Fibroblast of lung (primary cell): ENCODE results near the gene SLC26A2. TPM values are rescaled to one million over a fixed set of nuclear protein-coding genes. Genes with fewer than 3 reads are reported as not detected.

Source experiments
- DNase-seq, 2 donors: peaks; one replicate each; pipeline versions ENCODE4 v3.0.0 to v3.0.0-alpha.2; 2010; ENCODE audit warnings: low read depth in 2 of 2
- H2AFZ ChIP-seq: 2 replicates; pipeline ENCODE4 v1.5.1; 2012; ENCODE audit warnings: low read length, control low read depth, inconsistent platforms
- H3K27ac ChIP-seq: 2 replicates; pipeline ENCODE4 v1.5.1; 2011; ENCODE audit warnings: low read length, control low read depth; ENCODE audit not compliant: insufficient read depth
- H3K27me3 ChIP-seq: 2 replicates; pipeline ENCODE4 v1.5.1; 2011; ENCODE audit warnings: mild to moderate bottlenecking, low read length; ENCODE audit not compliant: control insufficient read depth, insufficient read depth
- H3K36me3 ChIP-seq: 2 replicates; pipeline ENCODE4 v1.5.1; 2011; ENCODE audit warnings: low read length; ENCODE audit not compliant: control insufficient read depth, insufficient read depth
- H3K4me1 ChIP-seq: 2 replicates; pipeline ENCODE4 v1.5.1; 2011; ENCODE audit warnings: low read length; ENCODE audit not compliant: control insufficient read depth, insufficient read depth; ENCODE audit errors: extremely low read depth
- H3K4me2 ChIP-seq: 2 replicates; pipeline ENCODE4 v1.5.1; 2011; ENCODE audit warnings: low read length, control low read depth; ENCODE audit not compliant: insufficient read depth; ENCODE audit errors: extremely low read depth
- H3K4me3 ChIP-seq, 4 experiments: fragments of 200-600 bp in 1 of 4; sonication (generic) in 1 of 4; replicated peaks in 1 of 4; 2 replicates each; pipeline ENCODE4 v1.5.1; 2011 to 2016; ENCODE audit warnings: low read length in 4 of 4, low read depth in 3 of 4, mild to moderate bottlenecking in 3 of 4, control low read depth in 2 of 4, inconsistent platforms in 1 of 4, mixed read lengths in 1 of 4; ENCODE audit not compliant: insufficient read depth in 1 of 4; ENCODE audit errors: control extremely low read depth in 1 of 4
- H3K79me2 ChIP-seq: 2 replicates; pipeline ENCODE4 v1.5.1; 2012; ENCODE audit warnings: mild to moderate bottlenecking, low read length, inconsistent platforms; ENCODE audit not compliant: control insufficient read depth, insufficient read depth
- H3K9ac ChIP-seq: 2 replicates; pipeline ENCODE4 v1.5.1; 2011; ENCODE audit warnings: mild to moderate bottlenecking, low read length, control low read depth; ENCODE audit not compliant: insufficient read depth
- H3K9me3 ChIP-seq: 2 replicates; pipeline ENCODE4 v1.5.1; 2012; ENCODE audit warnings: low read depth, low read length; ENCODE audit not compliant: control insufficient read depth, insufficient read depth
- H4K20me1 ChIP-seq: 2 replicates; pipeline ENCODE4 v1.5.1; 2011; ENCODE audit warnings: low read length; ENCODE audit not compliant: control insufficient read depth, insufficient read depth; ENCODE audit errors: extremely low read depth
- EZH2 ChIP-seq: IDR thresholded peaks from 2 replicates; pipeline ENCODE4 v1.5.1; 2012; ENCODE audit warnings: low read length, control low read depth, mild to moderate bottlenecking; ENCODE audit errors: missing control alignments
- polyA plus RNA-seq, 2 donors: library from polyadenylated mRNA; depleted of rRNA in 1 of 2; stranded (reverse) in 1 of 2; unstranded in 1 of 2; fragments of >200 nt; gene quantifications; 2 replicates each; pipeline ENCODE4 v1.2.1, GENCODE V29; 2011 to 2012; ENCODE audit warnings: missing spikeins in 1 of 2
- total RNA-seq: library from RNA; depleted of rRNA; stranded (reverse); fragments of >200 nt; gene quantifications from 2 replicates; pipeline ENCODE4 v1.2.1, GENCODE V29; 2014
- TF ChIP-seq, protein P1 (sequence below), 2 donors: IDR thresholded peaks in 1 of 2; conservative IDR thresholded peaks in 1 of 2; 1 replicate in 1 of 2; 2 replicates in 1 of 2; pipeline ENCODE4 v1.5.1; 2011 to 2012; ENCODE audit warnings: low read length in 2 of 2, control low read depth in 1 of 2, inconsistent platforms in 1 of 2, low read depth in 1 of 2, mild to moderate bottlenecking in 1 of 2

SLC26A2 gene
- total and polyA plus RNA-seq, 2 donors (not counting 1 experiment from before 2014, with no cell fraction given): 10.3 to 11.6 TPM

DNA sequence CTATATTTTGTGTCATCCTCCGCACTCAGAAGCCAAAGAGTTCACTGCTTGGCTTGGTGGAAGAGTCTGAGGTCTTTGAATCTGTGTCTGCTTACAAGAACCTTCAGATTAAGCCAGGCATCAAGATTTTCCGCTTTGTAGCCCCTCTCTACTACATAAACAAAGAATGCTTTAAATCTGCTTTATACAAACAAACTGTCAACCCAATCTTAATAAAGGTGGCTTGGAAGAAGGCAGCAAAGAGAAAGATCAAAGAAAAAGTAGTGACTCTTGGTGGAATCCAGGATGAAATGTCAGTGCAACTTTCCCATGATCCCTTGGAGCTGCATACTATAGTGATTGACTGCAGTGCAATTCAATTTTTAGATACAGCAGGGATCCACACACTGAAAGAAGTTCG is 20.6 kb downstream of the SLC26A2 start:
- Histone ChIP-seq H3K27me3 (no peaks in the 10 kb centered on the region), H3K79me2 (no peaks in the 10 kb centered on the region), H3K4me1 (no peaks in the 10 kb centered on the region), H3K27ac (no peak overlapping the region), H4K20me1 (no peaks in the 10 kb centered on the region), H3K36me3 (peaks cover 1% of the 10 kb centered on the region), H3K9ac (no peak overlapping the region), H3K4me2 (no peak overlapping the region), H3K9me3 (no peaks in the 10 kb centered on the region), H3K4me3 (no peak overlapping the region), H2AFZ (no peak overlapping the region)
- no peak for DNase-seq
- TF ChIP-seq EZH2: no peak
- TF ChIP-seq, protein P1, sequence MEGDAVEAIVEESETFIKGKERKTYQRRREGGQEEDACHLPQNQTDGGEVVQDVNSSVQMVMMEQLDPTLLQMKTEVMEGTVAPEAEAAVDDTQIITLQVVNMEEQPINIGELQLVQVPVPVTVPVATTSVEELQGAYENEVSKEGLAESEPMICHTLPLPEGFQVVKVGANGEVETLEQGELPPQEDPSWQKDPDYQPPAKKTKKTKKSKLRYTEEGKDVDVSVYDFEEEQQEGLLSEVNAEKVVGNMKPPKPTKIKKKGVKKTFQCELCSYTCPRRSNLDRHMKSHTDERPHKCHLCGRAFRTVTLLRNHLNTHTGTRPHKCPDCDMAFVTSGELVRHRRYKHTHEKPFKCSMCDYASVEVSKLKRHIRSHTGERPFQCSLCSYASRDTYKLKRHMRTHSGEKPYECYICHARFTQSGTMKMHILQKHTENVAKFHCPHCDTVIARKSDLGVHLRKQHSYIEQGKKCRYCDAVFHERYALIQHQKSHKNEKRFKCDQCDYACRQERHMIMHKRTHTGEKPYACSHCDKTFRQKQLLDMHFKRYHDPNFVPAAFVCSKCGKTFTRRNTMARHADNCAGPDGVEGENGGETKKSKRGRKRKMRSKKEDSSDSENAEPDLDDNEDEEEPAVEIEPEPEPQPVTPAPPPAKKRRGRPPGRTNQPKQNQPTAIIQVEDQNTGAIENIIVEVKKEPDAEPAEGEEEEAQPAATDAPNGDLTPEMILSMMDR (conservative IDR thresholded peaks at IDR 0.05 in 1 of 2, IDR thresholded peaks at IDR 0.05 in 1 of 2; ENCODE audit: low read depth in 1 of 2, low read length in 2 of 2): no peak

DNA sequence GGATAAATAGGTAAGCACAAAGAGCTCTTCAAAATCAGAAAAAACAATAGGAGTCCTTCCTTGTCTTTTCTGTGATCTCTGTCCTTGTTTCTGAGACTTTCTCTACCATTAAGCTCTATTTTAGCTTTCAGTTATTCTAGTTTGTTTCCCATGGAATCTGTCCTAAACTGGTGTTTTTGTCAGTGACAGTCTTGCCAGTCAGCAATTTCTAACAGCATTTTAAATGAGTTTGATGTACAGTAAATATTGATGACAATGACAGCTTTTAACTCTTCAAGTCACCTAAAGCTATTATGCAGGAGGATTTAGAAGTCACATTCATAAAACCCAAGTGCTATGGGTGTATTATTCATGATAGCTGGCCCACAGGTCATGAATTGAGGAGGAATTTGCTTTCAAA is 21.9 kb downstream of the SLC26A2 start:
- no peaks in the 10 kb centered on the region for H3K79me2 ChIP-seq
- TF ChIP-seq EZH2: no peak
- TF ChIP-seq, protein P1 (conservative IDR thresholded peaks at IDR 0.05 in 1 of 2, IDR thresholded peaks at IDR 0.05 in 1 of 2; ENCODE audit: low read depth in 1 of 2, low read length in 2 of 2): no peak
- no peaks in the 10 kb centered on the region for H4K20me1 ChIP-seq
- H3K4me3 ChIP-seq: no peak overlapping the region
- no peak overlapping the region for H3K27ac ChIP-seq
- H3K27me3 ChIP-seq: no peaks in the 10 kb centered on the region
- H3K9me3 ChIP-seq: no peaks in the 10 kb centered on the region
- DNase-seq: no peak
- no peak overlapping the region for H3K9ac ChIP-seq
- H3K4me1 ChIP-seq: no peaks in the 10 kb centered on the region
- H2AFZ ChIP-seq: no peak overlapping the region
- peaks cover 1% of the 10 kb centered on the region for H3K36me3 ChIP-seq
- no peak overlapping the region for H3K4me2 ChIP-seq

DNA sequence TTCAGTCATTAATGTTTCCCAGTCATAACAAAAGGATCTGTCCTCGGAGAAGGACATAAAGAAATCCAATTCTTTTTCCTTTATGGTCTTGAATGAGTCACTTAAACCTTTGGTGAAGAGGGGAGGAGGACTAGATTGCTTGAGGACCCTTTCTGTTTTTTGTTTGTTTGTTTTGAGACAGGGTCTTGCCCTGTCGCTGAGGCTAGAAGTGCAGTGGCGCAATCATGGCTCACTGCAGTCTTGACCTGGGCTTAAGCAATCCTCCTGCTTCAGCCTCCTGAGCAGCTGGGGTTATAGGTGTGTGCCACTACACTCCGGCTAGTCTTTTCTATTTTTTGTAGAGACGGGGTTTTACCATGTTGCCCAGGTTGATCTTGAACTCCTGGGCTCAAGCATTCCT is 27.6 kb downstream of the SLC26A2 start:
- no peak overlapping the region for H3K4me3 ChIP-seq
- no peak for DNase-seq
- H3K9ac ChIP-seq: no peak overlapping the region
- no peaks in the 10 kb centered on the region for H4K20me1 ChIP-seq
- no peaks in the 10 kb centered on the region for H3K4me1 ChIP-seq
- H3K79me2 ChIP-seq: no peaks in the 10 kb centered on the region
- no peak overlapping the region for H2AFZ ChIP-seq
- H3K36me3 ChIP-seq: no peaks in the 10 kb centered on the region
- no peak overlapping the region for H3K27ac ChIP-seq
- no peaks in the 10 kb centered on the region for H3K9me3 ChIP-seq
- TF ChIP-seq, protein P1 (conservative IDR thresholded peaks at IDR 0.05 in 1 of 2, IDR thresholded peaks at IDR 0.05 in 1 of 2; ENCODE audit: low read depth in 1 of 2, low read length in 2 of 2): no peak
- no peak for TF ChIP-seq EZH2
- H3K4me2 ChIP-seq: no peak overlapping the region
- no peaks in the 10 kb centered on the region for H3K27me3 ChIP-seq
